Fibroblast of pulmonary artery (primary cell): Measurements from ENCODE around the gene RGS9.

Experiments used
- DNase-seq: peaks from one replicate; pipeline ENCODE4 v3.0.0-alpha.2; 2010; ENCODE audit warnings: low read depth
- H3K4me3 ChIP-seq: replicated peaks from 2 replicates; pipeline ENCODE4 v1.5.1; 2011; ENCODE audit warnings: low read depth, mild to moderate bottlenecking, control low read depth, low read length, moderate library complexity
- CTCF ChIP-seq: IDR thresholded peaks from 2 replicates; pipeline ENCODE4 v1.5.1; 2011; ENCODE audit warnings: mild to moderate bottlenecking, control low read depth, low read length, inconsistent platforms; ENCODE audit errors: missing control alignments

RGS9 gene

GRCh38 chr17:65103431-65103830 is 33.7 kb upstream of the RGS9 start:
- no peak for DNase-seq
- H3K4me3 ChIP-seq: no peak overlapping the region
- TF ChIP-seq CTCF: no peak

GRCh38 chr17:65103896-65104295 is 33.3 kb upstream of the RGS9 start:
- no peak for TF ChIP-seq CTCF
- H3K4me3 ChIP-seq: no peak overlapping the region
- no peak for DNase-seq

GRCh38 chr17:65104541-65104940 is 32.6 kb upstream of the RGS9 start:
- H3K4me3 ChIP-seq: no peak overlapping the region
- DNase-seq: no peak
- no peak for TF ChIP-seq CTCF

- no peak overlapping the region for H3K4me3 ChIP-seq
- no peak for TF ChIP-seq CTCF
- no peak for DNase-seq
These were observed 32.2 kb upstream of the RGS9 start for GRCh38 chr17:65104973-65105372.

- H3K4me3 ChIP-seq: no peak overlapping the region
- no peak for DNase-seq
- no peak for TF ChIP-seq CTCF
These were observed 29.0 kb upstream of the RGS9 start for GRCh38 chr17:65108152-65108551.

- H3K4me3 ChIP-seq: no peak overlapping the region
- no peak for TF ChIP-seq CTCF
- no peak for DNase-seq
These were observed 27.6 kb upstream of the RGS9 start for GRCh38 chr17:65109543-65109942.

GRCh38 chr17:65109990-65110680 is 27.0 kb upstream of the RGS9 start:
- DNase-seq: no peak
- no peak overlapping the region for H3K4me3 ChIP-seq
- TF ChIP-seq CTCF: no peak
